HG03039 (cell line): ENCODE data around the gene EPB41.
"Not testable (repeated sequence)": the region's sequence is repeated elsewhere in the genome, so short reads cannot be mapped to it uniquely, and the experiment has no call there.

Experiments
- ATAC-seq: cut with Tn5 transposase; IDR thresholded peaks from one replicate; pipeline ENCODE4 v1.9.1; 2021; ENCODE audit warnings: mild to moderate bottlenecking, moderate library complexity; ENCODE audit not compliant: unreplicated experiment

The EPB41 gene

DNA sequence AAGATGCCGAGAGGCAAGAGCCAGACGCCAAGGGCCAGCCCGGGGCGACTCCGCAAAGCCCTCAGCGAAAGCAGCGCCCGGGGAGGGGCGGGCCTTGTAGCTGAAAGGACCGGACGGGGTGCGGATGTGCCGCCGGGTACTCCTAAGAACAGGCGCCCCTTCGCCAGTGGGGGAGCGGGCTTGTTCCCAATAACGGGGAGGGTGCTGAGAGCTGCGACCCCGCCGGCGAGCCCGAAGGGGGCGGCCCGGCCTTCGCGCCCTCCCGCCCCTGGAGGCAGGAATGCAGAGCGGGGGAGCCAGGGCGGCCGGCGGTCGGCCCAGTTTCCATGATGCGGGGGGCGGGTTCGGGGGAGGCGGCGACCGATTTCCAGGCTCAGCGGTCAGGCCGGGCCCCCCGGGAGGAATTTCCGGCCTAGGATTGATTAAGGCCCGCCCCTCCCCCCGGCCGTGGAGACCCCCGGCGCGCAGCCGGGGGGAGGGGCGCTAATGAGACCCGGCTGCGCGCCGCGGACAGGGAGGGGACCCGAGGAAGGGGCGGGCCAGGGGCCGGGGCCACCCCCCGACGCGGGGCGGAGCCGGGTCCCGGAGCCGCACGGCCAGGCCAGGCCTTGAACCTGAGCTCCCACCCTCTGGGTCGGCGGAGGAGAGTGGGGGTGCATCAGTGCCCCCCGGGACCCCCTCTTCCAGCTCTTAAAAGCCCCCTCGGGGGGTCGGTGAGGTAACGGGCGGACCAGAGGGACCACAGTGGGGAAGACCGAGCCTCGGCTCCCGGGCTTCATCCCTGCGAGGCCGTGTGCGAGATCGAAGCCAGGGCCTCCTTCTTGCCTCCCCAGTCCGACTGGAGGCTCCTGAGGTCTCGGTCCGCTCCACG is 210.2 kb downstream of the EPB41 start:
- ATAC-seq: no peak

DNA sequence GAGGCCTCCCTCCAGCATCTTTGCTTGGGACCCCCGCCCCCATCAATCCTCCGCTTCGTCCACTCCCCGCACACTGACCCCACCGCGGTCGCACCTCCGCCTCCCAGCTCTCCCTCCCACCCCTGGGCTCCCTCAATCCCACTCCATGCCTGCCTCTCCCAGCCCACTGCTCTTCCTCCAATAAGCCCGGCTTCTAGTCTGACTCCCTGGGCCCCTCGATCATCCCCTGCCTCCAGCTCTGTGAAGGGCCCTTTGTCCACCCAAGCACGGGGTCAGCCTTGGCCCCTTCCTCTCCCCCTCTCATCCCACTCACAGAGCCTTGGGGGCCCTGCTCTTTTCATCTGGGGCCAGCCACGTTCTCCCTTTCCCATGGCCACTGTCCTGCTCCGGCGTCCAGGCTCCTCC is 210.9 kb downstream of the EPB41 start:
- no peak for ATAC-seq

DNA sequence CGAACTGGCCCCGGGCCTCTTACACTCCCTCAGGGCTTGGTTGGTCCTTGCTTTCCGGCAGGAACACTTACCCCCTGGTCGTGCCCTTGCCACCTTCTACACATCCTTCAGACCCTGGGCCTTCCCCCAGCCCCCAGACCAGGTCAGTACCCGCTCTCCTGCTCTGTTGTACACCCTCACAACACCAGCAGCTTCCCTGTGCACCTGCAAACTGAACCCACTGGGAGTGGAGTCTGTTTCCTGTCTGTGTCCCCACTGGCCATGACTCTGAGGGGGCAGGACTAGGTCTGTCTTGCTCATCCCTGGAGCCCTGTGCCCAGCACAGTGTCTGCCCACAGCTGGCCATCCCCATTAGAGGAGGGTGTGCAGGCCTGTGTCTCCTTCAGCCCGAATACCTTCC is 211.4 kb downstream of the EPB41 start:
- no peak for ATAC-seq

DNA sequence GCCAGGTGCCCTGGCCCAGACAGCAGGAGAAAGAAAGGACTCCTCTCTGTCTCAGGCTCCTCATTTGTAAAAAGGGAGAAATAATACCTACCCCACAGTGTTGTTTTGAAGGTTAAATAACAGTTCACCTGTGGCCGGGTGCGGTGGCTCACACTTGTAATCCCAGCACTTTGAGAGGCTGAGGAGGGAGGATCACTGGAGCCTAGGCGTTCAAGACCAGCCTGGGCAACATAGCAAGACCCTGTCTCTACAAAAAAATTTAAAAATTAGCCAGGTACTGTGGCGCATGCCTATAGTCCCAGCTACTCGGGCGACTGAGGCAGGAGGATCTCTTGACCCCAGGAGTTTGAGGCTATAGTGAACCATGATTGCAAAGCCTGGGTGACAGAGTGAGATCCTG is 211.8 kb downstream of the EPB41 start:
- no peak for ATAC-seq

DNA sequence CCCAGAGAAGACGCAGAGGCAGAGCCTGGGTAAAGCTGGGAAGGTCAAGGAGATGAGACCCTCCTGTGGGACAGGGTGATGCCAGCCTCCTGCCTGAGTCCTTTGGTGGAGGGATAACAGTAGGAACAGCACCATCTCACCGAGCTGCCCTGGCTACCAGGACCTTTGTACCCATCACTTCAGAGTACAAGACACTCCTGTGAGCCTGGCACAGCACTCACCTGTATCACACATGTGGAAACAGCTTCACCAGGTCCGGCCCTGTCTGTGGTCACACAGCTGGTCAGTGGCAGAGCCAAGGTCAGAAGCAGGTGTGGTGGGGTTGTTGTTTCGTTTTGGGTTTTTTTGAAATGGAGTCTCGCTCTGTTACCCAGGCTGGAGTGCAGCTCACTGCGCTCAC is 214.4 kb downstream of the EPB41 start:
- no peak for ATAC-seq

DNA sequence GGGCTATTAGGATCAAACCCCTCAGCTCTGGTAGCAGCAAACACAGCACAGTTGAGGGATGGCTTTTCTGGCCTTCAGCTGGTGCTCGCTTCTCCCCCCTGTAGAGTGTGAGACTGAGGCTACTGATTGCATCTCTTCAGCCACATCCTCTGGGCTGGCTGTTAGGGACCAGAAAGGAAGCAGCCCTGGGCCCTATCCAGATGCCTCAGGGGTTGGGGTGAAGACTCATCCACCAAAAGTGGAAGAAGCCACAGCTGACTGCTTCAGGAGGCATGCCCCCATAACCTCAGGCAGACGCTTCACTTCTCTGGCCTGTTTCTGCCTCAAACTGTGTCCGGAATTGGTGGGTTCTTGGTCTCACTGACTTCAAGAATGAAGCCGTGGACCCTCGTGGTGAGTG is 215.5 kb downstream of the EPB41 start:
- ATAC-seq: no peak

DNA sequence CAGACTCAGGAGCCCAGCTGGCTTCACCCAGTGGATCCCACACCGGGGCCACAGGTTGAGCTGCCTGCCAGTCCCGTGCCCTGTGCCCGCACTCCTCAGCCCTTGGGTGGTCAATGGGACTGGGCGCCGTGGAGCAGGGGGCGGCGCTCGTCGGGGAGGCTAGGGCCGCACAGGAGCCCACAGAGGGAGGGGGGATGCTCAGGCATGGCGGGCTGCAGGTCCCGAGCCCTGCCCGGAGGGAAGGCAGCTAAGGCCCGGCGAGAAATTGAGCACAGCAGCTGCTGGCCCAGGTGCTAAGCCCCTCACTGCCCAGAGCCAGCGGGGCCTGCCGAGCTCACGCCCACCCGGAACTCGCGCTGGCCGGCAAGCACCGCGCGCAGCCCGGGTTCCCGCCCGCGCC is 216.7 kb downstream of the EPB41 start:
- not testable (repeated sequence) for ATAC-seq

DNA sequence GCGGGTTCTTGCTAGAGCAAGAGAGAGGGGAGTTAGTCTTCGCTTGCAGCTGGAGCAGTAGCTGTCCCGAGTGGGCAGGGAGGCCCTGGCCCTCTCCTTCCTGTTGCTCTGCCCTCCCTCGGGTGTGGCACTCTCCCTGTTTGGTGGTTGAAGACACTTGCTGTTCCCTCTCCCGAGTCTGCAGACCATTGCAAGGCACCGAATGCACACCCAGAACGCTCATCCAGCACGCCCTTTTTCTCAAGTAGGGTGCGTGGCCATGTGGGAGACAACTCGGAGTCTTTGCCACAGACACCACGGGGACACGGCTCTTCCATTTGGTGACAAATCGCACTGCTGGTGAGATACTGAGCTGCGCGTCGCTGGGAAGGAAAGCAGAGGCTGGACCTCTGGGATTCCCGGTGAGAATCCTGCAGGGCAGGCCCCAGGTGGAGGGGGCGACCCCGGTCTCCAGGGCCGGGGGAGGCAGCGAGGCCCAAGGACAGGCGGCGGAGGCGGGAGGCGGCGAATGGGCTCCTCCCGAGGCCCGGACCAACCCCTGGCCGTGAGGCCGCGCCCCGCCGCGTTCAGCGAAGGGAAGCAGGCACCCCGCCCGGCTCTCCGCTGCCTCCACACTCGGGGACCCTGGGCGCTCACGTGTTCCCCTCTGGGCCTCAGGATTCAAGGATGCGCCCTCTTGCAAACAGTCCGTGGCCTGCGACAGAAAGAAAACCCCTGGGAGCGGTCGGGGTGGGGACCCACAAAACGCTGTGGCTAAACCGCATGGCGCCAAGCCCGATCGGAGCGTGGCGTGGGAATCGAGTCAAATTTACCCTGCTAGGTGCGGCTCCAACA is 219.7 kb downstream of the EPB41 start:
- ATAC-seq: no peak

DNA sequence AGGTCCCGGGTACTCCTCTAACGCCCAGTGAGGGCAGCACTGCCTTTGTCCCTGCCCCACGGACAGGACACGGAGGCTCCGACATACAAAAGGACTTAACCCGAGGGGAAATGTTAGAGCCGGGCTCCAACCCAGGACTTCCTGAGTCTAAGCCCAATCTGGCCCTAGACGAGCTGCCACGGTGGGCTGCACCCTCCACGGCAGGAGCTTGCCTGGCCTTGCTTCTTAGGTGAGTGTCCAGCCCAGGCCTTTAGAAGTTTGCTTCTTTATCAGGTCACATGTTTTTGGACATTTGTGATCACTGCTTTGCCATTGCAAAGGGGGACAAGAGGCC is 220.3 kb downstream of the EPB41 start:
- ATAC-seq: no peak

DNA sequence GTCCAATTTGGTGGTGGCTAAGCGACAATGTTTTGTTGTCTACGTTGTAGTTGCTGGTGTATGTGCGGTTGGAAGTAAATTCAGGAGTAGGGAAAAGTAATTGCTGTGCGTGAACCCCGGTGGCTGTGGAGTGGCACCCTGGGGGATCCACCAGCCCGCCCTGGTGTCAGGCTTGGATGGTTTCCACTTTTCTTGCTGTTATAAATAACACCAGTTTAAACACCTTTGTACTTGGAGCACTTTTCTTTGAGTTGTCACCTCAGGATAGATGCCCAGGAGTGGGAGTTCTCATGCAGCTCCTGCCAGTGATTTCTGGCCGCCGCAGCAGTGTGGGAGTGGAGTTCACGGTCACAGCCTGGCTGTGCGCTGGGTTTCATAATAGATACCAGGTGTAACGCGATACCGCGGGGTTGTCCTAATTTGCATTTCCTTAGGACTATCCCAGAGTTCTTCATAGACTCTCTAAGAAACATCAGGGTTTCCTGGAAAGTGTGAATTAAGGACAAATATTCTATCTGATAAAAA is 222.1 kb downstream of the EPB41 start:
- ATAC-seq: no peak

DNA sequence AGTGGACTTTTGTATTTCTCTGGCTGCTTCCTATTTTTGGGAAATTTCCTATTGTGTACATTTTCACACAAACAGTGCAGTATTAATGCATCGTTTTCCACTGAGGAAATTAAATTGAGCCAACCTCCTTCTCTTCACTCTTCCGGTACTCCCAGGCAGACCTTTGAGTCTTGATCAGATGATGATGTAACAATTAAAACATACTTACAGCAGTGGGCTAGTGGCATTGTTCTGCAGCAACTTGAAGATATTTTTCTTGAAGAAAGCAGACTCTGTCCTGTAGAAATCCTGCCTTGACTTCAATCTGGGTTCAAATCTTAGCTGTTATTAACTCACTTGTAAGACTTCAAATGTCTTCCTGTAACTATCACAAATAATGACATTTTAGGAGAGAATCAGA is 228.3 kb downstream of the EPB41 start:
- no peak for ATAC-seq

DNA sequence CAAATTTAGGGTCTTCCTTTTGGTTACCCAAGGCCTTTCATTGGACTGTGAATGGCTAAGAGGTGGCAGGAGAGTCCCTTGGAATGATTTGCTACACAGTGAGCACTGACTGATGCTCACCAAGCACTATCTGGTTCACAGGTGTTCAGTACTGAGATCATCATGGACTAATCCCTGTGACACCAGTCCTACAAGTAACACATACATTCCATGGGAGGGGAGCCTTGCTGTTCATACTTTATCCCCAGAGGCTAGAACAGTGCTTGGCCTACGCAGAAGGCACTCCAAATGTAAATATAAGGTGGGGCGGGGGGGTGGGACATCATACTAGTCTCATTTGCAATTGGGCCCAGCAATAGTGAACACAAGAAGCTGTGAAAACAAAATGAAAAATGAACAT is 229.8 kb downstream of the EPB41 start:
- ATAC-seq: no peak

DNA sequence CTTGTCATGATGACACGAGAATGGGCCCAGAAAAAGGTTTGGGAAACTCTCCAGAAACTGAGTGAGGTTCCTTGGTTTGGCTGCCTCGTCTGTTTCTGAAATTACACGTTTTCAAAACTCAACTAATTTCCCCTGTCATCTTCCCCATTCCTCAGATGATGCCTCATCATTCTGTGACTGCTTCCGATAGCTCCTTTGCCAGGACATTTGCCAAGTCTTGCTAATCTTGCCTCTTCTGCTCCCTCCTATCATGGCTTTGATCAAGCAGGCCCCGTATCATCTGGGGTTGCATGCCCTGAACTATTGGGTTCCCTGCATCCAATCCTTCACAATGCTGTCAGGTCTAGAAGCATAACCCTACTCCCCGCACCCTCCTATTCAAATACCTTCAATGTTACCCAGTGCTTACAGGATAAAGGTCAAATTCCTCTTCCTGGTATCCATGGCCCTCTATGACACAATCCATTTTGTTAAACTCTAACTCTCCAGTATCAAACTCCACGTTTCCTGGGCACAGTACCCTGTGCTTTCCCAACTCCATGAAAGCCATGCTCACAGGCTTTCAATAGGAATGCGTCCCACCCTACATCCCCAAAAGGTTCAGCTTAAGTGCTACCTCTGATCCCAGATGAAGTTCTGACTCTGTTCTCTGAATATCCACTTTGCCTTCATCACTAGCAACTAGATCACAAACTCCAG is 231.5 kb downstream of the EPB41 start:
- ATAC-seq: no peak

DNA sequence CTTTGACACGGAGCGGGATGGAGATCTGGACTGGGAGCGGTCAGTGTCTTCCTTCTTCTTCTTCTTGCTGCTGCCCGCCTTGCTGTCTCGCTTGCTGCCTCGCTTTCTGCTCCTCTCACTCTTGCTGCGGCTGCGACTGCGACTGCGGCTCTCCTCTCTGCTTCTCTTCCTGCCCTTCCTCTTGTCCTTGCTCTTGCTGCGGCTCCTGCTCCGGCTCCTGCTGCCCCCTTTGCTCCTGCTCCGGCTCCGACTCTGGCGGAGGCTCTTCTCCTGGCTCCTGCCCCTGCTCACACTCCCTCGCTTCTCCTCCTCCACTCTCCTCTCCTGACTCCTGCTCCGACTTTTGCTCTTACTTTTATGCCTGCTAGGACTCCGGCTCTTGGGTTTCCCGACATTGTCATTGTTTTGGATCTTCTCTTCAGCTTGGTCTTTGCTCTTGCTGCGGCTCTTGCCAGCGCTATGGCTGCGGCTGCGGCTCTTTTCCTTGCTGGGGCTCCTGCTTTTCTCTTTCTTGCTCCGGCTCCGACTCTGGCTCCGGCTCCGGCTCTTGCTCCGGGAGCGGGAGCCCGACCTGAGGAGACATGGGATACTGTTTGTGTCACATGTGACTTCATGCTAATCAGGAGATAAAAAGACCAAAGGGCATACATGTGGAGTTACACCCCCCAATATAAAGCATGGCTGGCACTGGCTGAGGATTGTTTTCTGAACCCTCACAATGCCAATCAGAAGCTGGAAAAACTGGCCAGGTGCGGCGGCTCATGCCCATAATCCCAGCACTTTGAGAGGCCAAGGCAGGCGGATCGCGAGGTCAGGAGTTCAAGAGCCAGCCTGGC is 234.5 kb downstream of the EPB41 start:
- no peak for ATAC-seq

DNA sequence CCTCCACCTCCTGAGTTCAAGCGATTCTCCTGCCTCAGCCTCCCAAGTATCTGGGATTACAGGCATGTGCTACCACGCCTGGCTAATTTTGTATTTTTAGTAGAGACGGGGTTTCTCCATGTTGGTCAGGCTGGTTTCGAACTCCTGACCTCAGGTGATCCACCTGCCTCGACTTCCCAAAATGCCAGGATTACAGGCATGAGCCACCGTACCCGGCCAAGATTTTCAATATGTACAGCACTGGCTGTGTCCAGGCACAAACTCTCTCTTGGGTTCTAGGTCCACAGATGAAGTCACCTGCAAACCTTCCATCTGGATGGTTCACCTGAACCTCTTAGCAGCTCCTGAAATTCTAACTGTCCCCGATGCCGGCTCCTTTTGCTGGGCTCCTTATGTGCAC is 236.0 kb downstream of the EPB41 start:
- not testable (repeated sequence) for ATAC-seq

DNA sequence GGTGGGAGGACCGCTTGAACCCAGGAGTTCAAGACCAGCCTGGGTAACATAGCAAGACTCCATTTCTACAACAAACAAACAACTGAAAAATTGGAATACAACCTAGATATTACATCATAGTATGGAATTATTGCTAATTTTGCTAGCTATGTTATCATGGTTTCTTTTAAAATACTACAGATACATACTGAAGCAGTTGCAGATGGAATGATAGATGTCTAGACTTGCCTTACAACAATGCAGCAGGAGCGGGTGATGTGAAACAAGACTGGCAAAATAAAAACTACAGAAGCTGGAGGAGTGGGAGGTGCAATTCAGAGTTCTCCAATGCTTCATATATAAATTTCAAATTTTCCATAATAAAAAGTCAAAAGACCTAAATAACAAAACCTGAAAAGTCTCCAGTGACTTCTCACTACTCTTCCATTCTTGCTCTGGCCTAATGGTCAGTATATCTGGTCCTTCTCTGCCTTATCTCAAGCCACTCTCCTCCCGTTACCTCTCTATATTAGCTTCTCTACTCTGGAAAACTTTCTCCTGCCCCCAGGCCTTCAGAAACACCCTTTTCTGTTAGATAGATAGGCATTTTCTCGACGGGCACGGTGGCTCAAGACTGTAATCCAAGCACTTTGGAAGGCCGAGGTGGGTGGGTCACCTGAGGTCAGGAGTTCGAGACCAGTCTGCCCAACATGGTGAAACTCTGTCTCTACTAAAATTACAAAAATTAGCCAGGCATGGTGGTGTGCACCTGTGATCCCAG is 237.9 kb downstream of the EPB41 start:
- no peak for ATAC-seq

DNA sequence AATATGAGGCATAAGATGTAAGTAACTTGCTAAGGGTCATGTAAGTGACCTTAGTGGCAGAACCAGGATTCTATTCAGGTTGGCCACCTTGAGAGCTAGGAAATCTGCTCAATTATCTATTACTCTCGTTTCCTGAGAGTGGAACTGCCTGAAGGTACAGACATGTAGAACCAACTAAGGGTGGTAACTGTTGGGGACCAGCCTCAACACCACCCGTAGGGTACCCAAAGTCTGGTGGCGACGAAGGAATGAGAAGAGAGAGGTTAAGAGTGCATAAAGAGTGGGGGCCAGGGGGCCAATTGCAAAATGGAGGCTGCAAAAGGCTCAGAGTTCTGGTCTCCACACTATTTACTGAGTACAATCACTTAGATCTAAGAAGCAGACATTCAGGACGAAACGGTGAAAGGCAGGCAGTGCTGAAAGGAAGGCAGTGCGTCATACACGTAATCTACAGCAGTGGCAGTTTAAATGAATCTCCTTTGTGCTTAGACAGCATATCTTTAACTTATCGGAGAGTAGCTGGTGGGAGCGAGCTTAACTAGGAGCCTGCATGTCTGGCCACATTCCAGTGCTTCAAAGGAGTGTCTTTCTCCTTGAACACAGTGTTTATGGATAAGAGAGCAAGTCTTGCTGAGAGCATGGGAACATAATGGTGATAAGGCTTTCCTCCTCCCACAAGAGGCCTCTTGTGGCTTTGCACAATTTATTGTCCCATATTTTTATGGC is 242.3 kb downstream of the EPB41 start:
- ATAC-seq: no peak

DNA sequence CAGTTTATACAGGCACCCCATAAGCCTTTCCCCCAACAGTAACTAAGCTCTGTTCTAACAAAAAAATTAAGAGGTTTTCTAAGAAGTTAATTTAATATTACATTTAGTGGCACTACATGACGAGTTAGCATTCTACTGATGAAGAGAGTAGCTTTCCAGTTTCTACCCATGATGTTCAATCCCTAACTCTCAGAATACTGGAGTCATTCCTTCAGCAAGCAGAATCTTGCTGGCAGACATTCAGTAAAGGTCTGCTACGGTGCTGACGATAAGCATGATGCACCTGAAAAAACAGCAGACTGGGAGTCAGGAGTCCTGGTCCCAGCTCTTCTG is 242.9 kb downstream of the EPB41 start:
- no peak for ATAC-seq

DNA sequence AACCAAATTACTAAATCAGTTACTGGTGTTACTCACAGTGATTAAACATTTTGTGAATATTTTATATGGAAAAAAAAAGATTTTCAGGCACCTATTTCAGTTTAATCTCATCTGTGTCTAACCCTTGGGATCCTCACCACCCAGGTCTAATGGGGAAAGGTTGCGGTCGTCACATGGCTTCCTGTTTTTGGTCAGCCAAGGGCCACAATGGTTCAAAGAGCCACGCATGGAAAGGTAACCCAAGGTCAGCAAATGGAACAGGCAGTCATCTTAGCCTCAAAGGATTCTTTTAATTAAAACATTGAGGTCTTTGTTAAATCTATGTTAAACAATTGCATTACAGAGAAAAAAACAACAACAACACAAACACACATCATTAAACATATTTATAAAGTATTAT is 245.4 kb downstream of the EPB41 start:
- ATAC-seq: no peak
